ENCODE measurements around the gene BMF. TPM values are rescaled to one million over a fixed set of nuclear protein-coding genes. Genes with fewer than 3 reads are reported as not detected.

The BMF gene
- total RNA-seq, 3 donors from 2014 or later, result 12.6 to 32.1 (median 28.7) TPM

DNA sequence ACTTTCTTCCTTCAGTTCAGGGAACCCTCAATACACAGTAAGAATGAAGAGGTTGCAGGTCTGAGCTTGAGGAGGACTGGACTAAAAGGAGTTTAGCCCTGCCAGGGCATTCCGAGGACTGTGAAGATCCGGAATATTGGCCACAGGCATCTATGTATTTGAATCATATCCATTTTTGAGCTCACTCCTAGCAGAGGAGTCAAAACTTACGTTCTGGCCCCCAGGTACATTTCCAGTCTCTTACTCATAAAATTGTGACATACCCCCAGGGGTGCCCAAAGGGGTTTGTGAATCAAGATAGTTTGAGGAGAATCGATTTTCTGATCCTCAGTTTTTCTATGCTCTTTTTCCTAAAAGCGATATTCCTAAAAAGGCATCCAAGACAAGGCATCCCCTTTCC, 42.1 kb downstream of the BMF start:
- TF ChIP-seq, protein P1, sequence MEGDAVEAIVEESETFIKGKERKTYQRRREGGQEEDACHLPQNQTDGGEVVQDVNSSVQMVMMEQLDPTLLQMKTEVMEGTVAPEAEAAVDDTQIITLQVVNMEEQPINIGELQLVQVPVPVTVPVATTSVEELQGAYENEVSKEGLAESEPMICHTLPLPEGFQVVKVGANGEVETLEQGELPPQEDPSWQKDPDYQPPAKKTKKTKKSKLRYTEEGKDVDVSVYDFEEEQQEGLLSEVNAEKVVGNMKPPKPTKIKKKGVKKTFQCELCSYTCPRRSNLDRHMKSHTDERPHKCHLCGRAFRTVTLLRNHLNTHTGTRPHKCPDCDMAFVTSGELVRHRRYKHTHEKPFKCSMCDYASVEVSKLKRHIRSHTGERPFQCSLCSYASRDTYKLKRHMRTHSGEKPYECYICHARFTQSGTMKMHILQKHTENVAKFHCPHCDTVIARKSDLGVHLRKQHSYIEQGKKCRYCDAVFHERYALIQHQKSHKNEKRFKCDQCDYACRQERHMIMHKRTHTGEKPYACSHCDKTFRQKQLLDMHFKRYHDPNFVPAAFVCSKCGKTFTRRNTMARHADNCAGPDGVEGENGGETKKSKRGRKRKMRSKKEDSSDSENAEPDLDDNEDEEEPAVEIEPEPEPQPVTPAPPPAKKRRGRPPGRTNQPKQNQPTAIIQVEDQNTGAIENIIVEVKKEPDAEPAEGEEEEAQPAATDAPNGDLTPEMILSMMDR (IDR thresholded peaks at IDR 0.05), result no peak
- Histone ChIP-seq H3K4me1 (ENCODE audit: low read depth) (peaks cover 25% of the 10 kb centered on the region), H3K9me3 (no peaks in the 10 kb centered on the region), H3K36me3 (ENCODE audit: low read depth) (no peaks in the 10 kb centered on the region), H3K4me3 (no peak overlapping the region)
- intact Hi-C loops (cut with DNase I, micrococcal nuclease), result no loop called here
- ATAC-seq (no peak), DNase-seq (no peak)

DNA sequence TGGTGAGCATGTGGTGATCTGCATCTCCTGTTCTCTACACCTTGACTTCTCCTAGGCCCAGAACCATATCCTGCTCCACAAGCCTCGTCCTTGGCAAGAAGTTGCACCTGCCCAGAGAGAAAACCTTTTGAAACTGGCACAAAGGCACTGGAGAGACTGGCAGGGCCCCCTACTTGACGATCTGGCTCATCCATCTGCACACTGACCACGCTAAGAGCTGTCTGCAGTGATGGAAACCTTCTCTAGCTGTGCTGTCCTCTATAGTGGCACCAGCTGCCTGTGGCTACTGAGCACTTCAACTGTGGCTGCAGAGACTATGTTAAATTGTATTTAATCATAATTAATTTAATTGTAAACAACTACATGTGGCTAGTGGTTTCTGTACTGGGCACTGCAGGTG, 43.5 kb downstream of the BMF start:
- ATAC-seq (no peak), DNase-seq (no peak)
- Histone ChIP-seq H3K9me3 (no peaks in the 10 kb centered on the region), H3K36me3 (ENCODE audit: low read depth) (no peaks in the 10 kb centered on the region), H3K4me3 (no peak overlapping the region), H3K4me1 (ENCODE audit: low read depth) (peaks cover 22% of the 10 kb centered on the region)
- intact Hi-C loops (cut with DNase I, micrococcal nuclease), result no loop called here
- TF ChIP-seq, protein P1 (IDR thresholded peaks at IDR 0.05), result no peak

DNA sequence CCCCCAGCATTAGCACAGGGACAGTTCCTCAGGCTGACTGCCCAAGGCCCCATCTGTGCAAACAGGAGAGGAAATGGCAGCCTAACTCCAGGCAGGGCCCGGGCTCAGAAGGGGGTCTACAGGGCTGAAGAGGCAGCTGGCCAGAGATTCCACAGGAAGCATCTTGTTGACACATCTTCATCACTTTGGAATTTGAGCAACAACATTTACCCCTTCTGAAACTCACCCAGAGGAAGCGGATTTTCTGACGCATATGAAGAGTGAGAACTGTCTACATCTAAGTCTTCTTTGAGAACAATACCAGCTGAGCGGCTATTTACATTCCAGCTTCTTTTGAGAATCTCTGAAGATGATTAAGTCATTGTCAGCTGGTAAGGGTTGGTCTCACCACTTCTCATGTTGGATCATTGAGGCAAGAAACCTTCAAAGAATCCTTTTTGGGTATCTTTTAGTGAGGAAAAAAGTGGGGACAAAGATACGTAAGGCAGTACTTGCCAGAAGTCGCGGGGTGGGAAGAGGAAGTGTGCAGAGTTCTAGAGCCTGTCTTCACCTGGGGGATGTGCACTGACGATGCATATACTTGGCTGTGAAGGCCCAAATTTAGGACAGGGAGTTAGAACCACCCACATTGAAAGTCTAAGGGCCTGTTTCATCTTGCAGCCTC, 44.3 kb downstream of the BMF start:
- no peak overlapping the region for H3K4me3 ChIP-seq
- TF ChIP-seq, protein P1 (IDR thresholded peaks at IDR 0.05), result no peak
- no peaks in the 10 kb centered on the region for H3K9me3 ChIP-seq
- H3K4me1 ChIP-seq (ENCODE audit: low read depth), result peaks cover 14% of the 10 kb centered on the region
- H3K36me3 ChIP-seq (ENCODE audit: low read depth), result no peaks in the 10 kb centered on the region
- intact Hi-C loops (cut with DNase I, micrococcal nuclease), result no loop called here
- ATAC-seq, result no peak
- no peak for DNase-seq

DNA sequence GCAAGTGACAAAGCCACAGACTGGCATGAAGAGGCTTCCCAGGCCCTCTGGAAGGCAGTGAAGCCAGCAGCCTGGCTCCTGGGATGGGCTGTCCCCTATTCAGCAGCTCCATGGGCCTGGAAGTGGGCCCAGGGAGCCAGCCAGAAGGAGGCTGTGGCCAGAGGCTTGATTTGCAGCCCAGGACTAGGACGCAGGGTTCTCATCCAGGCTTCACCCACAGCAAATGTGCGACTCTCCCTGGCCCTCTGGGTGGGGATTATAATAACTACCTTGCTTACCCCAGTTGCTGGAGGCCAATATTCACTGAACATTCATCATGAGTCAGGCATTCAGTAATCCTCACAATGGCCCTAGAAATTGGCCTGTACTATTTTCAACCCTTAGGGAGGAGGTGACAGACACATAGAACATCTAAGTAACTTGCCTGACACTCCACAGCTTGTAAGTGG, 45.1 kb downstream of the BMF start:
- ATAC-seq, result peak; percentile 32

DNA sequence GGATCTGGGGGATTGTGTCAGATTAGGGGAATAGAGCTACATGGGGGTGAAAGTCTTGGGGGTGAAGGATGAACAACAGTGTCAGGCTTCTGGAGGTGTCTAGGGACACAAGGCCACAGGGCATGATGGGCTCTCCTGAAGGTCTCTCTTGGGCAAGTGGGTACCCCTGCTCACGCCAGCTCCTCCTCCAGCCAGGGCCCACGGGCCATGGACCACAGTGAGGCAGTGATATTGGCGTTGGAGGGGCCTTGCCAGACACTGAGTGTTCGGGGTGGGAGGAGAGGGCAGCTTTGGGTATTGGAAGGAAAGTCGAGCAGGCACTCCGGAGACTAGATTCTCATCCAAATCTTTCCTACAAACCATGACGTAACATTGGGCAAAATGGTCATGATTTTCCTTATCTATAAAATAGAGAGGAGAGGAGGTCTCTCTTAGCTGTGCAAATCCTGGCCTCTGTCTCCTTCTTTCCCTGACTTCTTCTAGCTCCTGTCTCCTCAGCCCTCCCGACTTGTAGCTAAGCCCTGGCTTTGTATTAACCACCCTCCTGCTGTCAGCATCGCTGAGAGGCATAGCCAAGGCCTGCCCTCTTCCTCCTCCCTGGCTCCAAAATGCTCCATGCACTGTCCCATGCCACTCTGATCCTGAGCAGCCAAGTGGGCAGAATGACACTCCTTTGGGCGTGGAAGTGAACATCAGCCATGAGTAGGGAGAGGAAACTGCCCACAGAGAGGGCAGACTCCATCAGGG, 45.7 kb downstream of the BMF start:
- DNase-seq (no peak), ATAC-seq (no peak)
- H3K36me3 ChIP-seq (ENCODE audit: low read depth), result no peaks in the 10 kb centered on the region
- intact Hi-C loops (cut with DNase I, micrococcal nuclease), result no loop called here
- H3K4me3 ChIP-seq, result no peak overlapping the region
- TF ChIP-seq, protein P1 (IDR thresholded peaks at IDR 0.05), result no peak
- peaks cover 4% of the 10 kb centered on the region for H3K4me1 ChIP-seq (ENCODE audit: low read depth)
- no peaks in the 10 kb centered on the region for H3K9me3 ChIP-seq

More for the DNA sequence above, 45.1 kb downstream of the BMF start:
- TF ChIP-seq, protein P1 (IDR thresholded peaks at IDR 0.05), result no peak
- Histone ChIP-seq H3K36me3 (ENCODE audit: low read depth) (no peaks in the 10 kb centered on the region), H3K4me1 (ENCODE audit: low read depth) (peaks cover 7% of the 10 kb centered on the region), H3K4me3 (no peak overlapping the region), H3K9me3 (no peaks in the 10 kb centered on the region)
- intact Hi-C loops (cut with DNase I, micrococcal nuclease), result no loop called here
- DNase-seq, result no peak

Measured in mucosa of descending colon (tissue), 3 donors.